HFFc6 (cell line): ENCODE data around the gene LRRC1. TPM values are rescaled to one million over a fixed set of nuclear protein-coding genes. Genes with fewer than 3 reads are reported as not detected.

Experiments
- DNase-seq: peaks from one replicate; pipeline ENCODE4 v3.0.0-alpha.2; 2018
- H3K27ac Mint-ChIP-seq: 2 replicates; pipeline ENCODE4 v1.8.0; 2020; ENCODE audit warnings: mild to moderate bottlenecking, mixed read lengths
- H3K27me3 Mint-ChIP-seq: 2 replicates; pipeline ENCODE4 v1.8.0; 2021; ENCODE audit warnings: mild to moderate bottlenecking, moderate library complexity, mixed read lengths; ENCODE audit not compliant: insufficient read depth
- H3K36me3 Mint-ChIP-seq: 2 replicates; pipeline ENCODE4 v1.8.0; 2021; ENCODE audit warnings: low read depth, mixed read lengths
- H3K4me1 Mint-ChIP-seq: 2 replicates; pipeline ENCODE4 v1.8.0; 2020; ENCODE audit warnings: low read depth, mixed read lengths
- H3K4me3 Mint-ChIP-seq: 2 replicates; pipeline ENCODE4 v1.8.0; 2020; ENCODE audit warnings: mild to moderate bottlenecking, moderate library complexity, mixed read lengths
- H3K9me3 Mint-ChIP-seq: 2 replicates; pipeline ENCODE4 v1.8.0; 2020; ENCODE audit warnings: mild to moderate bottlenecking, mixed read lengths
- total RNA-seq, 6 experiments: library from RNA; stranded (reverse); fragmentation: NEBNext Ultra II Directional; extraction: Animal tissue kit (Norgen Biotek cat#: 25700); gene quantifications; 2 replicates in 1 of 6; 3 replicates in 5 of 6; pipeline ENCODE4 v1.2.3, GENCODE V29; 2021
- TF ChIP-seq, protein P1 (sequence below): fragments of 200-600 bp; sonication (generic); IDR thresholded peaks from 2 replicates; pipeline ENCODE4 v1.5.0; 2021; ENCODE audit warnings: antibody characterized with exemption, mild to moderate bottlenecking

The LRRC1 gene
- total RNA-seq, 6 experiments from 2014 or later: 9.3 to 12.0 (median 10.8) TPM

DNA sequence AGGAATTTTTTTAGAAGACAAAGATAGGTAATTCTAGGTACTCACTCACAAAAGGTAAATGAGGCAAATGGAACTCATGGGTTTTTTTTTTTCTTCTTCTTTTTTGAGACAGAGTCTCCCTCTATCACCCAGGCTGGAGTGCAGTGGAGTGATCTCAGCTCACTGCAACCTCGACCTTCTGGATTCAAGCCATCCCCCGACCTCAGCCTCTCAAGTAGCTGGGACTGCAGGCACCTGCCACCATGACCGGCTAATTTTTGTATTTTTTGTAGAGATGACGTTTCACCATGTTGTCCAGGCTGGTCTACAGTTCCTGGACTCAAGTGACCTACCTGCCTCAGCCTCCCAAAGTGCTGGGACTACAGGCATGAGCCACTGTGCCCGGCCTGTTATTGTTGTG is 126.1 kb downstream of the LRRC1 start:
- H3K4me1 Mint-ChIP-seq: peaks cover under 1% of the 10 kb centered on the region
- H3K36me3 Mint-ChIP-seq: peaks cover 15% of the 10 kb centered on the region
- no peaks in the 10 kb centered on the region for H3K9me3 Mint-ChIP-seq
- no peaks in the 10 kb centered on the region for H3K27me3 Mint-ChIP-seq
- TF ChIP-seq, protein P1, sequence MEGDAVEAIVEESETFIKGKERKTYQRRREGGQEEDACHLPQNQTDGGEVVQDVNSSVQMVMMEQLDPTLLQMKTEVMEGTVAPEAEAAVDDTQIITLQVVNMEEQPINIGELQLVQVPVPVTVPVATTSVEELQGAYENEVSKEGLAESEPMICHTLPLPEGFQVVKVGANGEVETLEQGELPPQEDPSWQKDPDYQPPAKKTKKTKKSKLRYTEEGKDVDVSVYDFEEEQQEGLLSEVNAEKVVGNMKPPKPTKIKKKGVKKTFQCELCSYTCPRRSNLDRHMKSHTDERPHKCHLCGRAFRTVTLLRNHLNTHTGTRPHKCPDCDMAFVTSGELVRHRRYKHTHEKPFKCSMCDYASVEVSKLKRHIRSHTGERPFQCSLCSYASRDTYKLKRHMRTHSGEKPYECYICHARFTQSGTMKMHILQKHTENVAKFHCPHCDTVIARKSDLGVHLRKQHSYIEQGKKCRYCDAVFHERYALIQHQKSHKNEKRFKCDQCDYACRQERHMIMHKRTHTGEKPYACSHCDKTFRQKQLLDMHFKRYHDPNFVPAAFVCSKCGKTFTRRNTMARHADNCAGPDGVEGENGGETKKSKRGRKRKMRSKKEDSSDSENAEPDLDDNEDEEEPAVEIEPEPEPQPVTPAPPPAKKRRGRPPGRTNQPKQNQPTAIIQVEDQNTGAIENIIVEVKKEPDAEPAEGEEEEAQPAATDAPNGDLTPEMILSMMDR: no peak
- no peak overlapping the region for H3K4me3 Mint-ChIP-seq
- H3K27ac Mint-ChIP-seq: no peak overlapping the region
- no peak for DNase-seq

- TF ChIP-seq, protein P1: no peak
- Mint-ChIP-seq H3K4me3 (no peak overlapping the region), H3K27me3 (no peaks in the 10 kb centered on the region), H3K36me3 (peaks cover 15% of the 10 kb centered on the region), H3K9me3 (no peaks in the 10 kb centered on the region), H3K4me1 (peaks cover 8% of the 10 kb centered on the region), H3K27ac (no peak overlapping the region)
- DNase-seq: no peak
These were observed 126.8 kb downstream of the LRRC1 start for GRCh38 chr6:53921639-53922038.

GRCh38 chr6:53922539-53922981 is 127.8 kb downstream of the LRRC1 start:
- H3K9me3 Mint-ChIP-seq: no peaks in the 10 kb centered on the region
- no peak overlapping the region; the same call in 1 of the 2 replicates for H3K27ac Mint-ChIP-seq
- no peaks in the 10 kb centered on the region for H3K27me3 Mint-ChIP-seq
- no peak overlapping the region for H3K4me3 Mint-ChIP-seq
- H3K36me3 Mint-ChIP-seq: peaks cover 15% of the 10 kb centered on the region
- TF ChIP-seq, protein P1: no peak
- peaks cover 17% of the 10 kb centered on the region for H3K4me1 Mint-ChIP-seq
- DNase-seq: no peak

DNA sequence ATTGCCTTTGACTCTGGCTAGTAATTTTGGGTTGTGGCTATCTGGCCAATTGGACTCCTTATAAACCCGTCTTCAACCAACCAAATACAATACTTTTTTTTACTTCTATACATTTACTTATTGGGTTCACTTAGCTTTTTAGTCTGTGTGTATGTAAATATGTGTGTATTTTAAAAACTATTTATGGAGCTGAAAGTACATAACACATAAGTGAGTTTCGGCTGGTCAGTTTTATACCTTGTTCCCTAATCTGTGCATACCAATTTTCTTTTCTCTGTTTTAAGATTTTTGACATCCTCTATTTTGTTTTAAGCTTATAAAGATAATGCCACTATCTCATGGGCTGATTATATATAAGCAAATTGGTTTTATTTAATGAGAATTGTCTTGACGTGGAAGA is 129.5 kb downstream of the LRRC1 start:
- no peak for DNase-seq
- H3K4me1 Mint-ChIP-seq: peaks cover 25% of the 10 kb centered on the region
- H3K4me3 Mint-ChIP-seq: no peak overlapping the region
- no peaks in the 10 kb centered on the region for H3K9me3 Mint-ChIP-seq
- H3K36me3 Mint-ChIP-seq: peaks cover 20% of the 10 kb centered on the region
- TF ChIP-seq, protein P1: no peak
- H3K27ac Mint-ChIP-seq: no peak overlapping the region
- H3K27me3 Mint-ChIP-seq: no peaks in the 10 kb centered on the region; the same call in 1 of the 2 replicates

DNA sequence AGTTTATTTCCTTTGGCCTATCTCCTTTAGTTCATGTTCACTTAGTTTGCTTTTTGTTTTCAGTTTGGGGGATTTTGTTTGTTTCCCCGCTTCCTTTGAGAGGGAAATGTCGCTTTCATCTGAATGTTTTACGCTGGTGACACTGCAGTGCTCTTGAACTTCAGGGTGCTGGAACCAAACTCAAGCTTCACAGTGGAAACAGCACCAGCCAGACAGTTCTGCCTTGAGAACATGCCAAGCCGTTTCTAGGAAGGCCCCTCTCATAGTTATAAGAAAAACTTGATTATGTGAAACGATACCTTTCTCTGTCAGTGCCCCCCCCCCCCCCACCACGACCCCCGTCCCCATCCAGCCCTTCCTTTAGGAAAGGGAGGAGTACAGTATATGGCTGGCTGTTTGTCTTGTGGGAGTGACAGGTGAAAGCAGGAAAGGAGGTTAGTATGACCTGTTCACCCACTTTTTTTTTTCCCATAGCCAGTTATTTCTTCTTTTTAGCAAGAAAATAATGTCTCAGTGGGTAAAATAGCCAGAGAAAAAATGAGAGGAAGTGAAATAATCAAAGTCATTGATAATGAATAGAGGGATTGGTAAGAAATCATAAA is 130.1 kb downstream of the LRRC1 start:
- TF ChIP-seq, protein P1: no peak
- no peak for DNase-seq
- Mint-ChIP-seq H3K36me3 (peaks cover 20% of the 10 kb centered on the region), H3K27ac (no peak overlapping the region), H3K4me3 (no peak overlapping the region), H3K4me1 (peaks cover 31% of the 10 kb centered on the region), H3K27me3 (no peaks in the 10 kb centered on the region; the same call in 1 of the 2 replicates), H3K9me3 (no peaks in the 10 kb centered on the region)
